GDM1 (cell line): ENCODE data around the gene TSPY10.
"Not testable (repeated sequence)": the region's sequence is repeated elsewhere in the genome, so short reads cannot be mapped to it uniquely, and the experiment has no call there.

ENCODE experiments used
- DNase-seq: peaks from one replicate; lab custom pipeline; 2025; lab: John Stamatoyannopoulos, UW

Gene TSPY10

GRCh38 chrY:9527580-9527979 lies at the start of gene TSPY10:
TSPY10 (plus strand) TSS chrY:9527880; CDS start chrY:9527926, 46 bp downstream.
- DNase-seq: not testable (repeated sequence)

DNA sequence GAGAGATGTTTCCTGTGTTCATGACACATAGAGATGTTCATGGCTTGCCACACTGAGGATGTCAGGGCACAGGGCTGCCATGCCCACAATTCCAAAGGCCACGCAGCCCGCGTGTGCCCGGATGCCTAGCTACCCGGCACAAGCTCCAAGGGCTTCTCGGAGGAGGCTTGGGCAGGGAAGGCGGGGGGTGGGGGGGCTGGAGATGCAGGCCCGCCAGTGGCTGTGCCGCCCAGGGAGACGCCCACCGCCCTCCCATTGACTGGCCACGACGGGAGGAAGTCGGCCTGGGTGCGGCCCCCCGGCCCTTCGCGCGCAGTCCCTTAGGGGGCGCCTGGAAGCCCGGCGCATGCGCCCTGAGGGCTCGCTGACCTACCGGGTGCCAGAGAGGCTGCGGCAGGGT lies 40.7 kb upstream of the TSPY10 start, which contains the start of gene TSPY9:
TSPY9 (plus strand) TSS at position 301 of the 400 bp plus-strand sequence; CDS start at position 347, 46 bp downstream.
- not testable (repeated sequence) for DNase-seq

GRCh38 chrY:9504396-9504795 lies 23.3 kb upstream of the TSPY10 start:
- not testable (repeated sequence) for DNase-seq

- DNase-seq: not testable (repeated sequence)
Observed at GRCh38 chrY:9516287-9516686, 11.4 kb upstream of the TSPY10 start.
